K562 (cell line): ENCODE measurements around the gene GARIN5B.

Experiments
- HNRNPL ChIP-seq: fragments of 200-400 bp; formaldehyde crosslinking; IDR thresholded peaks from 2 replicates; pipeline ENCODE4 v1.6.1; 2017; ENCODE audit warnings: low read depth, mild to moderate bottlenecking, low read length
- RAD51 ChIP-seq: fragments of 450-650 bp; IDR thresholded peaks from 2 replicates; pipeline ENCODE4 v1.7.1; 2016; ENCODE audit warnings: low read depth, mild to moderate bottlenecking, borderline replicate concordance
- REST ChIP-seq, 2 experiments: fragments of 450-650 bp; formaldehyde crosslinking in 1 of 2; IDR thresholded peaks; 2 replicates each; pipeline versions ENCODE4 v1.4.0 to v1.6.1; 2014 to 2020; ENCODE audit warnings: mild to moderate bottlenecking in 2 of 2, borderline replicate concordance in 1 of 2, low read depth in 1 of 2
- ZNF311 ChIP-seq: fragments of 250-450 bp; sonication (Bioruptor Pico); IDR thresholded peaks from 2 replicates; pipeline ENCODE4 v1.4.0; 2020; ENCODE audit warnings: mild to moderate bottlenecking, moderate library complexity
- ZNF512 ChIP-seq: IDR thresholded peaks from 2 replicates; pipeline ENCODE4 v1.6.1; 2016; ENCODE audit warnings: missing genetic modification characterization, missing compliant biosample characterization

- TF ChIP-seq ZNF311 (CRISPR knock-in tag) = no peak
- TF ChIP-seq RAD51 = no peak
- TF ChIP-seq REST (IDR thresholded peaks at IDR 0.05; ENCODE audit: borderline replicate concordance) = no peak
- no peak for TF ChIP-seq REST (CRISPR knock-in tag; IDR thresholded peaks at IDR 0.05; ENCODE audit: low read depth)
- no peak for TF ChIP-seq ZNF512 (tag)
- no peak for TF ChIP-seq HNRNPL
These were observed 26.6 kb upstream of the GARIN5B start for GRCh38 chr19:55389386-55390317.
